IMR-90 (cell line): Measurements from ENCODE around the gene CCDC74A. TPM values are rescaled to one million over a fixed set of nuclear protein-coding genes. Genes with fewer than 3 reads are reported as not detected.
"Not testable (repeated sequence)": the region's sequence is repeated elsewhere in the genome, so short reads cannot be mapped to it uniquely, and the experiment has no call there.

Source experiments
- ATAC-seq: fragments of 200-7000 bp; cut with Tn5 transposase; 2 replicates; pipeline ENCODE4 v1.9.1; 2020; ENCODE audit warnings: low read depth, mild to moderate bottlenecking, moderate library complexity
- BruUV-seq: library from RNA; stranded (reverse); fragments of 400-500 nt; replicated peaks from 2 replicates; lab custom pipeline; 2021; lab: Mats Ljungman, UMichigan
- CTCF ChIA-PET: fragments of 300-600 bp; formaldehyde crosslinking; extraction: SDS; loops from one replicate; lab custom pipeline; 2021; ENCODE audit warnings: antibody characterized with exemption; lab: Yijun Ruan, JAX
- POLR2A ChIA-PET: fragments of 300-600 bp; sonication (Branson Sonifier 250); formaldehyde crosslinking; loops from one replicate; lab custom pipeline; 2022; ENCODE audit warnings: antibody characterized with exemption; ENCODE audit not compliant: unreplicated experiment; lab: Charles Lee
- DNase-seq: peaks from one replicate; pipeline ENCODE4 v3.0.0; 2013
- H2AFZ ChIP-seq: replicated peaks from 2 replicates; pipeline ENCODE3; 2013; ENCODE audit warnings: low read length, mild to moderate bottlenecking; ENCODE audit not compliant: poor library complexity
- H2AK5ac ChIP-seq: 2 replicates; pipeline ENCODE4 v1.6.1; 2013; ENCODE audit warnings: low read depth, low read length, inconsistent platforms
- H2AK9ac ChIP-seq: replicated peaks from 2 replicates; pipeline ENCODE3; 2013; ENCODE audit warnings: mild to moderate bottlenecking, low read depth, low read length, moderate library complexity; ENCODE audit not compliant: poor library complexity
- H2BK120ac ChIP-seq: 2 replicates; pipeline ENCODE4 v1.6.1; 2013; ENCODE audit warnings: low read depth, low read length, inconsistent platforms
- H2BK15ac ChIP-seq: 3 replicates; pipeline ENCODE4 v1.6.1; 2013; ENCODE audit warnings: low read depth, low read length, inconsistent platforms
- H2BK20ac ChIP-seq: 2 replicates; pipeline ENCODE4 v1.6.1; 2013; ENCODE audit warnings: low read depth, mild to moderate bottlenecking, inconsistent platforms, low read length, moderate library complexity
- H2BK5ac ChIP-seq: 2 replicates; pipeline ENCODE4 v1.6.1; 2013; ENCODE audit warnings: mild to moderate bottlenecking, low read depth, low read length, inconsistent platforms; ENCODE audit not compliant: poor library complexity, severe bottlenecking
- H3K14ac ChIP-seq: replicated peaks from 2 replicates; pipeline ENCODE4 v1.6.1; 2013; ENCODE audit warnings: low read depth, low read length, inconsistent platforms
- H3K18ac ChIP-seq: 2 replicates; pipeline ENCODE4 v1.6.1; 2013; ENCODE audit warnings: low read depth, low read length, control low read depth
- H3K23ac ChIP-seq: 2 replicates; pipeline ENCODE4 v1.6.1; 2013; ENCODE audit warnings: low read depth, low read length, inconsistent platforms
- H3K27ac ChIP-seq: 2 replicates; pipeline ENCODE4 v1.5.1; 2013; ENCODE audit warnings: mild to moderate bottlenecking, control low read depth, low read length; ENCODE audit not compliant: insufficient read depth
- H3K27me3 ChIP-seq: 2 replicates; pipeline ENCODE4 v1.6.1; 2013; ENCODE audit warnings: low read length; ENCODE audit not compliant: control insufficient read depth, insufficient read depth
- H3K36me3 ChIP-seq: 2 replicates; pipeline ENCODE4 v1.6.1; 2013; ENCODE audit warnings: low read length, mixed read lengths; ENCODE audit not compliant: control insufficient read depth, insufficient read depth
- H3K4ac ChIP-seq: 2 replicates; pipeline ENCODE4 v1.6.1; 2013; ENCODE audit warnings: low read depth, low read length, inconsistent platforms
- H3K4me1 ChIP-seq: 2 replicates; pipeline ENCODE4 v1.6.1; 2013; ENCODE audit warnings: low read length, mixed read lengths; ENCODE audit not compliant: control insufficient read depth, insufficient read depth
- H3K4me2 ChIP-seq: 2 replicates; pipeline ENCODE4 v1.6.1; 2013; ENCODE audit warnings: low read depth, mild to moderate bottlenecking, control low read depth, low read length, moderate library complexity
- H3K4me3 ChIP-seq: 2 replicates; pipeline ENCODE4 v1.5.1; 2013; ENCODE audit warnings: low read depth, mild to moderate bottlenecking, control low read depth, low read length, moderate library complexity; ENCODE audit not compliant: insufficient read depth
- H3K56ac ChIP-seq: 2 replicates; pipeline ENCODE4 v1.6.1; 2013; ENCODE audit warnings: low read length, inconsistent platforms; ENCODE audit not compliant: insufficient read depth; ENCODE audit errors: extremely low read depth
- H3K79me1 ChIP-seq, 2 experiments: 2 replicates each; pipeline ENCODE4 v1.6.1; 2013; ENCODE audit warnings: low read length in 2 of 2, inconsistent platforms in 1 of 2, low read depth in 1 of 2
- H3K9ac ChIP-seq: 2 replicates; pipeline ENCODE4 v1.6.1; 2013; ENCODE audit warnings: low read depth, low read length, control low read depth
- H3K9me1 ChIP-seq: 2 replicates; pipeline ENCODE4 v1.6.1; 2013; ENCODE audit warnings: low read length, inconsistent platforms; ENCODE audit not compliant: insufficient read depth
- H3K9me3 ChIP-seq: 2 replicates; pipeline ENCODE4 v1.6.1; 2013; ENCODE audit warnings: low read length; ENCODE audit not compliant: control insufficient read depth, insufficient read depth
- H4K20me1 ChIP-seq: 2 replicates; pipeline ENCODE4 v1.6.1; 2013; ENCODE audit warnings: low read length, inconsistent platforms; ENCODE audit not compliant: insufficient read depth
- H4K5ac ChIP-seq: 2 replicates; pipeline ENCODE4 v1.6.1; 2013; ENCODE audit warnings: mild to moderate bottlenecking, low read depth, low read length, control low read depth
- H4K8ac ChIP-seq, 2 experiments: 2 replicates each; pipeline ENCODE4 v1.6.1; 2013; ENCODE audit warnings: low read depth in 2 of 2, low read length in 2 of 2, control low read depth in 1 of 2, inconsistent platforms in 1 of 2
- H4K91ac ChIP-seq: 2 replicates; pipeline ENCODE4 v1.6.1; 2013; ENCODE audit warnings: low read depth, low read length, inconsistent platforms; ENCODE audit not compliant: insufficient read depth
- WGBS, 2 experiments: methylation state at CpG; one replicate each; pipeline versions ENCODE4 v1.1.5 to v1.1.7; 2013; ENCODE audit warnings: missing lambda C conversion rate in 2 of 2; ENCODE audit not compliant: insufficient read length in 1 of 2; ENCODE audit errors: extremely low coverage in 2 of 2; 5-methylcytosine and 5-hydroxymethylcytosine counted together
- dilution Hi-C: fragments of 300-500 bp; cut with HindIII; formaldehyde crosslinking; loops from one replicate; pipeline ENCODE4 v1.14.3; 2018; ENCODE audit warnings: low sequenced_read_pairs; ENCODE audit not compliant: unreplicated experiment
- in situ Hi-C: fragments of 300-500 bp; cut with MboI; formaldehyde crosslinking; loops from 3 replicates; pipeline ENCODE4 v1.14.3; 2019; ENCODE audit warnings: low sequenced_read_pairs, inconsistent platforms, mixed read lengths
- intact Hi-C: fragments of 100-400 bp; cut with micrococcal nuclease; formaldehyde crosslinking; loops from 2 replicates; pipeline ENCODE4 v1.10.0; 2022
- polyA plus RNA-seq, 3 experiments: library from polyadenylated mRNA; depleted of rRNA; stranded (reverse); fragments of >200 nt; gene quantifications; 2 replicates each; pipeline ENCODE4 v1.2.3, GENCODE V29; 2012; ENCODE audit warnings: low replicate concordance in 1 of 3
- total RNA-seq: library from RNA; depleted of rRNA; stranded (reverse); fragments of >200 nt; gene quantifications from 2 replicates; pipeline ENCODE4 v1.2.3, GENCODE V29; 2012

Gene CCDC74A
- total and polyA plus RNA-seq, 2 of the 4 experiments (the other 2 are of a cell fraction): 3.8 to 11.9 TPM

- H3K27me3 ChIP-seq, ATAC-seq, H3K18ac ChIP-seq, H3K79me1 ChIP-seq, H4K5ac ChIP-seq, H3K4me2 ChIP-seq, H3K9ac ChIP-seq, H3K14ac ChIP-seq, H2AK5ac ChIP-seq, H3K9me1 ChIP-seq, H3K56ac ChIP-seq, H4K91ac ChIP-seq, H3K23ac ChIP-seq, H2AFZ ChIP-seq, H2BK15ac ChIP-seq, H3K4me1 ChIP-seq, H4K8ac ChIP-seq, H3K27ac ChIP-seq, H2BK5ac ChIP-seq, H3K4ac ChIP-seq, H3K9me3 ChIP-seq, BruUV-seq, H2BK120ac ChIP-seq, dilution Hi-C loops, intact Hi-C loops, H2BK20ac ChIP-seq, DNase-seq, H2AK9ac ChIP-seq, H4K20me1 ChIP-seq, H3K4me3 ChIP-seq: not testable (repeated sequence)
- in situ Hi-C loops: loop anchor here (25.0 kb wide), 2 partner anchors 392 to 1342 kb away; partner anchors contain the start of gene PLEKHB2
- peaks cover 51% of the 10 kb centered on the region for H3K36me3 ChIP-seq
- ChIA-PET POLR2A (interaction anchor here (0.7 kb wide), 1 partner anchor 1564 kb away, joined by 5 read pairs; no protein-coding TSS in a partner anchor), CTCF (interaction anchor here (0.6 kb wide), 1 partner anchor 168 kb away, joined by 7 read pairs; no protein-coding TSS in a partner anchor)
- WGBS, 2 experiments: 100% methylated on average over 1 of the region's 7 CpGs; no CpG with 5 or more reads in 1 of the 2 experiments
Measured at GRCh38 chr2:131504082-131504750, 23.5 kb upstream of the CCDC74A start.
